Measurements from ENCODE around the gene MVB12B. TPM values are rescaled to one million over a fixed set of nuclear protein-coding genes. Genes with fewer than 3 reads are reported as not detected.

MVB12B gene
- total and polyA plus RNA-seq, 2 of the 8 experiments (the other 6 are each of a cell fraction or from before 2014, with no cell fraction given) = 2.6 to 5.0 TPM

GRCh38 chr9:126440940-126441339 is 114.3 kb downstream of the MVB12B start:
- 79% methylated on average over 11 of the region's 11 CpGs; no CpG with 5 or more reads in 1 of the 2 experiments for WGBS, 2 experiments (ENCODE audit: extremely low coverage in 1 of 2, insufficient coverage in 1 of 2, insufficient read length in 1 of 2, insufficient replicate concordance in 2 of 2, low coverage in 1 of 2, low lambda C conversion rate in 2 of 2, missing lambda C conversion rate in 1 of 2)
- peak overlapping the region; percentile 23 for H2BK120ac ChIP-seq (replicated peaks; ENCODE audit: low read depth, low read length)
- ChIA-PET CTCF (ENCODE audit: partially characterized antibody) (interaction anchor here (0.9 to 2.3 kb wide), 3 partner anchors 11 to 32 kb away, joined by 3 to 11 read pairs (median 9); no protein-coding TSS in a partner anchor), POLR2A (ENCODE audit: partially characterized antibody) (no interaction called here)
- H3K23ac ChIP-seq (ENCODE audit: insufficient read length) = no peak overlapping the region
- no peak overlapping the region for H3K56ac ChIP-seq (replicated peaks; ENCODE audit: insufficient read length, low read depth, low read length)
- H3K23me2 ChIP-seq (ENCODE audit: low read depth, low read length) = no peaks in the 10 kb centered on the region
- H4K91ac ChIP-seq (replicated peaks; ENCODE audit: insufficient read length, low read length) = no peak overlapping the region
- no peak overlapping the region for H2BK15ac ChIP-seq (ENCODE audit: low read length)
- H3K79me2 ChIP-seq (ENCODE audit: control insufficient read depth in 1 of 2, insufficient read depth in 2 of 2, low read length in 2 of 2) = no peaks in the 10 kb centered on the region
- H3K27ac ChIP-seq (ENCODE audit: low read depth, low read length) = no peak overlapping the region
- no peaks in the 10 kb centered on the region for H3K27me3 ChIP-seq (replicated peaks in 1 of 4; ENCODE audit: control insufficient read depth in 3 of 4, extremely low read depth in 1 of 4, insufficient read depth in 3 of 4, low read length in 3 of 4)
- H2AFZ ChIP-seq (ENCODE audit: low read length) = no peak overlapping the region
- no peak overlapping the region for H3K9ac ChIP-seq (replicated peaks in 1 of 4; ENCODE audit: extremely low read depth in 1 of 4, low read depth in 3 of 4, low read length in 3 of 4)
- H2BK12ac ChIP-seq (ENCODE audit: low read depth, low read length) = no peak overlapping the region
- H3K79me1 ChIP-seq (ENCODE audit: low read depth, low read length) = no peaks in the 10 kb centered on the region
- H3K4me3 ChIP-seq (ENCODE audit: extremely low read depth in 1 of 4, insufficient read depth in 2 of 4, low read depth in 3 of 4, low read length in 4 of 4) = no peak overlapping the region
- DNase-seq (ENCODE audit: low read depth in 1 of 2, low spot score in 2 of 2) = no peak
- no peak overlapping the region for H3K18ac ChIP-seq (ENCODE audit: extremely low read depth, low read length)
- 0 out of 7 replicates have a peak, but pooled peaks cover 0 to 3% (median 0%) of the 10 kb centered on the region in 4 experiments for H3K4me1 ChIP-seq (replicated peaks in 1 of 4; ENCODE audit: control insufficient read depth in 3 of 4, insufficient read depth in 4 of 4, low read length in 3 of 4)
- peak; percentile 68 for FAIRE-seq
- H2BK20ac ChIP-seq (ENCODE audit: low read length) = no peak overlapping the region
- H3K9me3 ChIP-seq (ENCODE audit: insufficient read depth in 2 of 2, low read depth in 1 of 2, low read length in 1 of 2) = no peaks in the 10 kb centered on the region
- no peak overlapping the region for H4K5ac ChIP-seq (ENCODE audit: insufficient read length, low read depth, low read length)
- no peak overlapping the region for H3K14ac ChIP-seq (ENCODE audit: insufficient read length)
- H3K36me3 ChIP-seq (ENCODE audit: control insufficient read depth in 2 of 4, insufficient read depth in 4 of 4, low read length in 3 of 4) = no peaks in the 10 kb centered on the region
- H2BK5ac ChIP-seq (ENCODE audit: low read depth, low read length) = no peak overlapping the region
- H4K8ac ChIP-seq (ENCODE audit: extremely low read depth, insufficient read depth, low read length) = no peak overlapping the region
- no peak overlapping the region for H2AK5ac ChIP-seq (ENCODE audit: low read depth, low read length)
- no peak overlapping the region for H3K4me2 ChIP-seq (ENCODE audit: insufficient read depth in 1 of 2, low read depth in 2 of 2, low read length in 2 of 2)
- no peak overlapping the region for H3K4ac ChIP-seq (replicated peaks; ENCODE audit: insufficient read length, low read depth, low read length)
- no peaks in the 10 kb centered on the region for H4K20me1 ChIP-seq (replicated peaks in 1 of 2; ENCODE audit: control insufficient read depth in 1 of 2, insufficient read depth in 2 of 2, low read length in 2 of 2)
- TF ChIP-seq RNF2 (IDR thresholded peaks at IDR 0.05; ENCODE audit: borderline replicate concordance, low read depth, low read length, missing control alignments, poor library complexity, severe bottlenecking) = no peak
- no peak for TF ChIP-seq GTF2F1 (IDR thresholded peaks at IDR 0.05; ENCODE audit: borderline replicate concordance, low read depth, low read length)
- no peak for TF ChIP-seq CBX8 (IDR thresholded peaks at IDR 0.05; ENCODE audit: borderline replicate concordance, low read depth, low read length)
- TF ChIP-seq TAF1 (IDR thresholded peaks at IDR 0.05; ENCODE audit: low read depth, low read length) = no peak
- no peak for TF ChIP-seq CBX5 (IDR thresholded peaks at IDR 0.05; ENCODE audit: low read depth, low read length)
- no peak for TF ChIP-seq SP4 (IDR thresholded peaks at IDR 0.05; ENCODE audit: low read length)
- TF ChIP-seq RAD21 (IDR thresholded peaks at IDR 0.05 in 1 of 2, conservative IDR thresholded peaks at IDR 0.05 in 1 of 2; ENCODE audit: low read depth in 2 of 2, low read length in 2 of 2) = no peak
- no peak for TF ChIP-seq HDAC6 (IDR thresholded peaks at IDR 0.05; ENCODE audit: low read depth, low read length)
- no peak for TF ChIP-seq SAP30 (IDR thresholded peaks at IDR 0.05; ENCODE audit: insufficient read depth, insufficient replicate concordance, low read length)
- TF ChIP-seq POLR2AphosphoS5 (IDR thresholded peaks at IDR 0.05; ENCODE audit: low read depth, low read length) = no peak
- no peak for TF ChIP-seq PHF8 (conservative IDR thresholded peaks at IDR 0.05; ENCODE audit: low read depth, low read length)
- no peak for TF ChIP-seq NANOG (IDR thresholded peaks at IDR 0.05; ENCODE audit: insufficient read depth, low read depth, low read length, poor library complexity, severe bottlenecking)
- TF ChIP-seq SP2 (IDR thresholded peaks at IDR 0.05; ENCODE audit: low read length) = no peak
- no peak for TF ChIP-seq EGR1 (IDR thresholded peaks at IDR 0.05; ENCODE audit: borderline replicate concordance, low read depth, low read length)
